HL-60 (cell line): ENCODE measurements around the gene MAP2K5.

Experiments used
- CTCF ChIP-seq: IDR thresholded peaks from one replicate; pipeline ENCODE4 v1.5.1; 2011; ENCODE audit warnings: low read length, control low read depth, inconsistent platforms; ENCODE audit not compliant: insufficient read depth
- POLR2AphosphoS5 ChIP-seq: IDR thresholded peaks from 2 replicates; pipeline ENCODE4 v1.6.1; 2012; ENCODE audit warnings: low read depth
- REST ChIP-seq: IDR thresholded peaks from 2 replicates; pipeline ENCODE4 v1.6.1; 2012; ENCODE audit warnings: low read depth; ENCODE audit not compliant: insufficient replicate concordance

GRCh38 chr15:67590191-67590590 lies 47.7 kb downstream of the MAP2K5 start:
- TF ChIP-seq CTCF (no peak), REST (no peak), POLR2AphosphoS5 (no peak)
